ENCODE data around the gene CLCN2.

CLCN2 gene

GRCh38 chr3:184332370-184333090 is 28.9 kb downstream of the CLCN2 start:
- Histone ChIP-seq H2BK12ac (ENCODE audit: low read length in 2 of 2) (peak overlapping the region in 1 of 2 experiments; percentile 57), H3K4me3 (ENCODE audit: insufficient read depth in 1 of 2, low read depth in 1 of 2, low read length in 2 of 2) (no peak overlapping the region), H3K9ac (ENCODE audit: low read length) (peak overlapping the region; percentile 51), H4K91ac (ENCODE audit: low read length) (peak overlapping the region; percentile 29), H2AK5ac (ENCODE audit: low read length, severe bottlenecking) (peak overlapping the region; percentile 90), H3K9me3 (ENCODE audit: control insufficient read depth, low read length) (no peaks in the 10 kb centered on the region), H2BK120ac (ENCODE audit: low read depth, low read length) (no peak overlapping the region), H3K27me3 (ENCODE audit: control insufficient read depth in 1 of 2, insufficient read depth in 1 of 2, low read length in 2 of 2) (no peaks in the 10 kb centered on the region), H3K4me2 (ENCODE audit: low read length, poor library complexity, severe bottlenecking) (no peak overlapping the region), H2BK5ac (ENCODE audit: low read depth, low read length, poor library complexity, severe bottlenecking) (peak overlapping the region; percentile 39), H2AFZ (ENCODE audit: low read depth, low read length) (no peak overlapping the region), H3K18ac (ENCODE audit: low read depth in 1 of 2, low read length in 2 of 2) (peak overlapping the region; percentile 11 to 13), H3K23ac (ENCODE audit: low read length in 2 of 2) (no peak overlapping the region), H3K4me1 (ENCODE audit: control insufficient read depth, insufficient read depth, low read depth, low read length) (peaks cover 42% of the 10 kb centered on the region), H3K14ac (ENCODE audit: low read length in 2 of 2) (no peak overlapping the region), H3K27ac (ENCODE audit: low read length, poor library complexity, severe bottlenecking) (peak overlapping the region; percentile 80), H2BK15ac (ENCODE audit: low read depth, poor library complexity, severe bottlenecking) (no peak overlapping the region), H3K36me3 (ENCODE audit: control insufficient read depth in 1 of 2, insufficient read depth in 2 of 2, low read depth in 1 of 2, low read length in 2 of 2) (peaks cover 61 to 79% of the 10 kb centered on the region in 2 experiments), H3K4ac (ENCODE audit: low read depth in 1 of 2, low read length in 2 of 2) (peak overlapping the region in 1 of 2 experiments; percentile 37), H3K79me1 (replicated peaks; ENCODE audit: low read length, poor library complexity, severe bottlenecking) (peaks cover 12% of the 10 kb centered on the region), H4K8ac (ENCODE audit: low read length) (no peak overlapping the region)
- 44% methylated on average over 10 of the region's 10 CpGs for WGBS
- DNase-seq = peak; percentile 89

DNA sequence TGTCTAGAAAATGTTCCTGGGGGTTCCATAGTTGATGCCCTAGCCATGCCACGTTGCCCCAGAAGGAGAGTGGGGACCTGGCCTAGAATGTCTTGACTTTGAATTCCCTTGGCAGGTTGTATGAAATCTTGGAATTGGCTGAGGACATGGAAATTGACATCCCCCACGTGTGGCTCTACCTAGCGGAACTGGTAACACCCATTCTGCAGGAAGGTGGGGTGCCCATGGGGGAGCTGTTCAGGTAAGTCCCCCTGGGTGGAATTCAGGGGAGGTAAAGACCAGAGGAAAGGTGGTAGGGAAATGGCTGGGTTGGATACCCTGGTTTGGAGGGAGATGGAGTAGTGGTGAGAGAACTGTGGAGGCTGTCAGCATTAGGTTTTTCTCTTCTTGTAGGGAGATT is 32.9 kb downstream of the CLCN2 start:
- no peaks in the 10 kb centered on the region for H3K9me3 ChIP-seq (ENCODE audit: control insufficient read depth, low read length)
- no peak overlapping the region for H3K18ac ChIP-seq (ENCODE audit: low read depth in 1 of 2, low read length in 2 of 2)
- no peak overlapping the region for H2BK15ac ChIP-seq (ENCODE audit: low read depth, poor library complexity, severe bottlenecking)
- H3K14ac ChIP-seq (ENCODE audit: low read length in 2 of 2) = no peak overlapping the region
- peak overlapping the region; percentile 7 for H3K27ac ChIP-seq (ENCODE audit: low read length, poor library complexity, severe bottlenecking)
- no peak overlapping the region for H2AFZ ChIP-seq (ENCODE audit: low read depth, low read length)
- no peak overlapping the region for H3K23ac ChIP-seq (ENCODE audit: low read length in 2 of 2)
- peaks cover 14% of the 10 kb centered on the region for H3K4me1 ChIP-seq (ENCODE audit: control insufficient read depth, insufficient read depth, low read depth, low read length)
- H2BK5ac ChIP-seq (ENCODE audit: low read depth, low read length, poor library complexity, severe bottlenecking) = no peak overlapping the region
- no peak overlapping the region for H2AK5ac ChIP-seq (ENCODE audit: low read length, severe bottlenecking)
- H3K27me3 ChIP-seq (ENCODE audit: control insufficient read depth in 1 of 2, insufficient read depth in 1 of 2, low read length in 2 of 2) = no peaks in the 10 kb centered on the region
- H3K4me2 ChIP-seq (ENCODE audit: low read length, poor library complexity, severe bottlenecking) = no peak overlapping the region
- H4K91ac ChIP-seq (ENCODE audit: low read length) = no peak overlapping the region
- H3K79me1 ChIP-seq (replicated peaks; ENCODE audit: low read length, poor library complexity, severe bottlenecking) = peaks cover 31% of the 10 kb centered on the region
- H2BK12ac ChIP-seq (ENCODE audit: low read length in 2 of 2) = no peak overlapping the region
- no peak overlapping the region for H3K4ac ChIP-seq (ENCODE audit: low read depth in 1 of 2, low read length in 2 of 2)
- no peak overlapping the region for H3K4me3 ChIP-seq (ENCODE audit: insufficient read depth in 1 of 2, low read depth in 1 of 2, low read length in 2 of 2)
- no peak overlapping the region for H2BK120ac ChIP-seq (ENCODE audit: low read depth, low read length)
- WGBS = 64% methylated on average over 3 of the region's 3 CpGs
- peaks cover 82 to 99% of the 10 kb centered on the region in 2 experiments for H3K36me3 ChIP-seq (ENCODE audit: control insufficient read depth in 1 of 2, insufficient read depth in 2 of 2, low read depth in 1 of 2, low read length in 2 of 2)
- no peak overlapping the region for H3K9ac ChIP-seq (ENCODE audit: low read length)
- no peak overlapping the region for H4K8ac ChIP-seq (ENCODE audit: low read length)
- DNase-seq = no peak

DNA sequence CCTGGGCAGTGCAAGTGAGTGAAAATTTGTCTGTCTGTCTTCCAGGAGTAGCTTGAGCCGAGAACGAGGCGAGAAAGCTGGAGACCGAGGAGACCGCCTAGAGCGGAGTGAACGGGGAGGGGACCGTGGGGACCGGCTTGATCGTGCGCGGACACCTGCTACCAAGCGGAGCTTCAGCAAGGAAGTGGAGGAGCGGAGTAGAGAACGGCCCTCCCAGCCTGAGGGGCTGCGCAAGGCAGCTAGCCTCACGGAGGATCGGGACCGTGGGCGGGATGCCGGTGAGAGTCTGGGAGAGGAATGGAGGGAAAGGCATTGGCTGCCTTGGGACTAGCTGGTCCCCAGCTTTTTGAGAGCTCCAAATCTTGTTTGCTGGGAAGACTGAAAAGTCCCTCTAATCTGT is 34.2 kb downstream of the CLCN2 start:
- Histone ChIP-seq H3K14ac (ENCODE audit: low read length in 2 of 2) (no peak overlapping the region), H4K8ac (ENCODE audit: low read length) (no peak overlapping the region), H2BK5ac (ENCODE audit: low read depth, low read length, poor library complexity, severe bottlenecking) (no peak overlapping the region), H3K79me1 (replicated peaks; ENCODE audit: low read length, poor library complexity, severe bottlenecking) (peaks cover 37% of the 10 kb centered on the region), H2AFZ (ENCODE audit: low read depth, low read length) (no peak overlapping the region), H3K27ac (ENCODE audit: low read length, poor library complexity, severe bottlenecking) (no peak overlapping the region), H2BK15ac (ENCODE audit: low read depth, poor library complexity, severe bottlenecking) (no peak overlapping the region), H2BK12ac (ENCODE audit: low read length in 2 of 2) (no peak overlapping the region), H3K4me2 (ENCODE audit: low read length, poor library complexity, severe bottlenecking) (no peak overlapping the region), H2BK120ac (ENCODE audit: low read depth, low read length) (no peak overlapping the region), H3K9me3 (ENCODE audit: control insufficient read depth, low read length) (no peaks in the 10 kb centered on the region), H3K36me3 (ENCODE audit: control insufficient read depth in 1 of 2, insufficient read depth in 2 of 2, low read depth in 1 of 2, low read length in 2 of 2) (peaks cover 85 to 99% of the 10 kb centered on the region in 2 experiments), H3K4me3 (ENCODE audit: insufficient read depth in 1 of 2, low read depth in 1 of 2, low read length in 2 of 2) (no peak overlapping the region), H3K27me3 (ENCODE audit: control insufficient read depth in 1 of 2, insufficient read depth in 1 of 2, low read length in 2 of 2) (no peaks in the 10 kb centered on the region), H3K23ac (ENCODE audit: low read length in 2 of 2) (no peak overlapping the region), H3K9ac (ENCODE audit: low read length) (no peak overlapping the region), H3K4me1 (ENCODE audit: control insufficient read depth, insufficient read depth, low read depth, low read length) (peaks cover 5% of the 10 kb centered on the region), H4K91ac (ENCODE audit: low read length) (no peak overlapping the region), H3K4ac (ENCODE audit: low read depth in 1 of 2, low read length in 2 of 2) (no peak overlapping the region), H2AK5ac (ENCODE audit: low read length, severe bottlenecking) (no peak overlapping the region), H3K18ac (ENCODE audit: low read depth in 1 of 2, low read length in 2 of 2) (no peak overlapping the region)
- WGBS = over 99% methylated on average over 21 of the region's 21 CpGs
- no peak for DNase-seq

DNA sequence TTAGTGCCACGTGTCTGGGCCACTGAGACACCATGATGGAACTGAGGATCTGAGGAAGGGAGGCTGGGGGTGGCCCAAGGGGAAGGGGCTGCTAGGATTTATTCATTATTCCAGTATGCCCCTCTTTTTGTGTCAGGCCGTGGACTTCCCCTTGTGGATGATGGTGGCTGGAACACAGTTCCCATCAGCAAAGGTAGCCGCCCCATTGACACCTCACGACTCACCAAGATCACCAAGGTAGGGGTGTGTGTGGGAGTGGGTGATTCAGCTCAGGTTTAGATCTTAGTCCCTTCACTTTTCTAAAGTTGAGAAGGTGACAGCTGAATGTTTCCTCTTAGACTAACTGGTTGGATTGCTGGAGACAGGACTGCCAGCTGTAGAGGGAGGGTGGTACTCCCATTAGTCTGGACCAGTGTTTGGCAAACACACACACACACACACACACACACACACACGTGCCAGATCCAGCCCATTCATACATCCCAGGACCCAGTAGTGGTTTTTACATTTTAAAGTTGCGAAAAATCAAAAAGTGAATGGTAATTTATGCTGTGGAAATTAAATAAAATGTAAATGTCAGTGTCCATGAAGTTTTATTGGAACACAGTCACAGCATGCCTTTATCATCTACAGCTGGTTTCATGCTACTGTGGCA is 35.6 kb downstream of the CLCN2 start:
- 97% methylated on average over 5 of the region's 6 CpGs for WGBS
- H2AK5ac ChIP-seq (ENCODE audit: low read length, severe bottlenecking) = no peak overlapping the region
- H2BK120ac ChIP-seq (ENCODE audit: low read depth, low read length) = no peak overlapping the region
- no peak overlapping the region for H3K18ac ChIP-seq (ENCODE audit: low read depth in 1 of 2, low read length in 2 of 2)
- H2AFZ ChIP-seq (ENCODE audit: low read depth, low read length) = no peak overlapping the region
- no peak overlapping the region for H3K4me2 ChIP-seq (ENCODE audit: low read length, poor library complexity, severe bottlenecking)
- peak overlapping the region; percentile 1 for H3K9ac ChIP-seq (ENCODE audit: low read length)
- H3K79me1 ChIP-seq (replicated peaks; ENCODE audit: low read length, poor library complexity, severe bottlenecking) = peaks cover 42% of the 10 kb centered on the region
- no peak overlapping the region for H3K23ac ChIP-seq (ENCODE audit: low read length in 2 of 2)
- H3K27ac ChIP-seq (ENCODE audit: low read length, poor library complexity, severe bottlenecking) = no peak overlapping the region
- no peak overlapping the region for H2BK5ac ChIP-seq (ENCODE audit: low read depth, low read length, poor library complexity, severe bottlenecking)
- H3K27me3 ChIP-seq (ENCODE audit: control insufficient read depth in 1 of 2, insufficient read depth in 1 of 2, low read length in 2 of 2) = no peaks in the 10 kb centered on the region
- H3K9me3 ChIP-seq (ENCODE audit: control insufficient read depth, low read length) = no peaks in the 10 kb centered on the region
- H3K14ac ChIP-seq (ENCODE audit: low read length in 2 of 2) = no peak overlapping the region
- H4K91ac ChIP-seq (ENCODE audit: low read length) = no peak overlapping the region
- H4K8ac ChIP-seq (ENCODE audit: low read length) = no peak overlapping the region
- no peak overlapping the region for H3K4me3 ChIP-seq (ENCODE audit: insufficient read depth in 1 of 2, low read depth in 1 of 2, low read length in 2 of 2)
- H3K4ac ChIP-seq (ENCODE audit: low read depth in 1 of 2, low read length in 2 of 2) = no peak overlapping the region
- H3K36me3 ChIP-seq (ENCODE audit: control insufficient read depth in 1 of 2, insufficient read depth in 2 of 2, low read depth in 1 of 2, low read length in 2 of 2) = peaks cover 85 to 99% of the 10 kb centered on the region in 2 experiments
- no peak overlapping the region for H2BK15ac ChIP-seq (ENCODE audit: low read depth, poor library complexity, severe bottlenecking)
- H3K4me1 ChIP-seq (ENCODE audit: control insufficient read depth, insufficient read depth, low read depth, low read length) = no peaks in the 10 kb centered on the region
- no peak overlapping the region for H2BK12ac ChIP-seq (ENCODE audit: low read length in 2 of 2)
- no peak for DNase-seq

Measured in mesenchymal stem cell (in vitro differentiated cells and primary cell).